IPS-18a (cell line): ENCODE measurements around the gene PKP1.
"Not testable (repeated sequence)": the region's sequence is repeated elsewhere in the genome, so short reads cannot be mapped to it uniquely, and the experiment has no call there.

ENCODE experiments used
- H3K27ac ChIP-seq: one replicate; pipeline ENCODE4 v1.5.1; 2013; ENCODE audit warnings: low read length
- H3K27me3 ChIP-seq: one replicate; pipeline ENCODE4 v1.6.1; 2013; ENCODE audit warnings: mild to moderate bottlenecking, low read length; ENCODE audit not compliant: control insufficient read depth, insufficient read depth
- H3K36me3 ChIP-seq: one replicate; pipeline ENCODE4 v1.6.1; 2013; ENCODE audit warnings: low read depth, low read length; ENCODE audit not compliant: control insufficient read depth
- H3K4me1 ChIP-seq: one replicate; pipeline ENCODE4 v1.6.1; 2013; ENCODE audit warnings: low read depth, low read length; ENCODE audit not compliant: control insufficient read depth
- H3K4me3 ChIP-seq: one replicate; pipeline ENCODE4 v1.5.1; 2013; ENCODE audit warnings: low read length
- H3K9ac ChIP-seq: one replicate; pipeline ENCODE4 v1.6.1; 2013; ENCODE audit warnings: mild to moderate bottlenecking, low read length, moderate library complexity
- H3K9me3 ChIP-seq: one replicate; pipeline ENCODE4 v1.6.1; 2013; ENCODE audit warnings: low read depth, low read length; ENCODE audit not compliant: control insufficient read depth

The PKP1 gene

GRCh38 chr1:201282931-201283829 lies at the start of gene PKP1:
TSS of gene PKP1 (plus strand) at chr1:201283506. CDS start at chr1:201283703, 197 bp downstream.
- Histone ChIP-seq H3K4me3 (no peak within 1 kb of the TSS), H3K9me3 (no peaks in the 10 kb centered on the region), H3K36me3 (no peaks in the 10 kb centered on the region), H3K9ac (no peak within 1 kb of the TSS), H3K4me1 (peaks cover 5% of the 10 kb centered on the region), H3K27ac (no peak within 1 kb of the TSS), H3K27me3 (peaks cover 23% of the 10 kb centered on the region)

GRCh38 chr1:201239646-201240045 lies 43.7 kb upstream of the PKP1 start:
- H3K9ac ChIP-seq, H3K27ac ChIP-seq: not testable (repeated sequence)

GRCh38 chr1:201240171-201240570 lies 43.1 kb upstream of the PKP1 start:
- Histone ChIP-seq H3K27ac (no peak overlapping the region), H3K4me3 (no peak overlapping the region), H3K36me3 (no peaks in the 10 kb centered on the region), H3K4me1 (no peaks in the 10 kb centered on the region), H3K9ac (no peak overlapping the region), H3K27me3 (no peaks in the 10 kb centered on the region), H3K9me3 (no peaks in the 10 kb centered on the region)

More at GRCh38 chr1:201239646-201240045, 43.7 kb upstream of the PKP1 start:
- not testable (repeated sequence) for H3K27me3 ChIP-seq, H3K9me3 ChIP-seq, H3K4me1 ChIP-seq, H3K4me3 ChIP-seq, H3K36me3 ChIP-seq

GRCh38 chr1:201241736-201242135 lies 41.6 kb upstream of the PKP1 start:
- no peak overlapping the region for H3K4me3 ChIP-seq
- H3K36me3 ChIP-seq, result no peaks in the 10 kb centered on the region
- H3K9ac ChIP-seq, result no peak overlapping the region
- no peaks in the 10 kb centered on the region for H3K27me3 ChIP-seq
- no peaks in the 10 kb centered on the region for H3K4me1 ChIP-seq
- H3K9me3 ChIP-seq, result no peaks in the 10 kb centered on the region
- H3K27ac ChIP-seq, result no peak overlapping the region

- H3K9me3 ChIP-seq, result no peaks in the 10 kb centered on the region
- no peaks in the 10 kb centered on the region for H3K4me1 ChIP-seq
- H3K36me3 ChIP-seq, result no peaks in the 10 kb centered on the region
- no peaks in the 10 kb centered on the region for H3K27me3 ChIP-seq
- no peak overlapping the region for H3K4me3 ChIP-seq
- H3K9ac ChIP-seq, result no peak overlapping the region
- no peak overlapping the region for H3K27ac ChIP-seq
Observed at GRCh38 chr1:201245082-201245481, 38.2 kb upstream of the PKP1 start.

GRCh38 chr1:201248721-201249559 lies 34.4 kb upstream of the PKP1 start:
- Histone ChIP-seq H3K27ac (no peak overlapping the region), H3K4me1 (no peaks in the 10 kb centered on the region), H3K27me3 (no peaks in the 10 kb centered on the region), H3K4me3 (no peak overlapping the region), H3K9ac (no peak overlapping the region), H3K9me3 (no peaks in the 10 kb centered on the region), H3K36me3 (no peaks in the 10 kb centered on the region)

GRCh38 chr1:201250326-201251011 lies 32.8 kb upstream of the PKP1 start:
- no peaks in the 10 kb centered on the region for H3K4me1 ChIP-seq
- no peaks in the 10 kb centered on the region for H3K36me3 ChIP-seq
- no peak overlapping the region for H3K4me3 ChIP-seq
- no peak overlapping the region for H3K27ac ChIP-seq
- H3K27me3 ChIP-seq, result no peaks in the 10 kb centered on the region
- H3K9ac ChIP-seq, result no peak overlapping the region
- no peaks in the 10 kb centered on the region for H3K9me3 ChIP-seq

GRCh38 chr1:201251411-201251810 lies 31.9 kb upstream of the PKP1 start:
- Histone ChIP-seq H3K9me3 (no peaks in the 10 kb centered on the region), H3K27ac (no peak overlapping the region), H3K27me3 (no peaks in the 10 kb centered on the region), H3K9ac (no peak overlapping the region), H3K4me1 (no peaks in the 10 kb centered on the region), H3K36me3 (no peaks in the 10 kb centered on the region), H3K4me3 (no peak overlapping the region)

GRCh38 chr1:201251851-201252430 lies 31.4 kb upstream of the PKP1 start:
- Histone ChIP-seq H3K36me3 (no peaks in the 10 kb centered on the region), H3K9me3 (no peaks in the 10 kb centered on the region), H3K4me1 (no peaks in the 10 kb centered on the region), H3K27ac (no peak overlapping the region), H3K9ac (no peak overlapping the region), H3K4me3 (no peak overlapping the region), H3K27me3 (no peaks in the 10 kb centered on the region)

GRCh38 chr1:201252944-201253371 lies 30.3 kb upstream of the PKP1 start:
- H3K27ac ChIP-seq, result no peak overlapping the region

GRCh38 chr1:201253411-201253810 lies 29.9 kb upstream of the PKP1 start:
- Histone ChIP-seq H3K4me3 (no peak overlapping the region), H3K36me3 (no peaks in the 10 kb centered on the region), H3K9me3 (no peaks in the 10 kb centered on the region)

More at GRCh38 chr1:201252944-201253371, 30.3 kb upstream of the PKP1 start:
- H3K4me3 ChIP-seq, result no peak overlapping the region
- H3K4me1 ChIP-seq, result no peaks in the 10 kb centered on the region
- H3K36me3 ChIP-seq, result no peaks in the 10 kb centered on the region
- H3K9ac ChIP-seq, result no peak overlapping the region
- H3K27me3 ChIP-seq, result no peaks in the 10 kb centered on the region
- no peaks in the 10 kb centered on the region for H3K9me3 ChIP-seq

More at GRCh38 chr1:201253411-201253810, 29.9 kb upstream of the PKP1 start:
- no peak overlapping the region for H3K27ac ChIP-seq
- no peaks in the 10 kb centered on the region for H3K27me3 ChIP-seq
- no peaks in the 10 kb centered on the region for H3K4me1 ChIP-seq
- no peak overlapping the region for H3K9ac ChIP-seq
